Nephron progenitor cell (in vitro differentiated cells): Measurements from ENCODE around the gene SETD1B.

Experiments used
- DNase-seq: peaks from one replicate; pipeline ENCODE4 v3.0.0; 2021
- H3K27ac Mint-ChIP-seq: 2 replicates; pipeline ENCODE4 v1.8.0; 2021; ENCODE audit warnings: mild to moderate bottlenecking, moderate library complexity, mixed read lengths
- H3K27me3 Mint-ChIP-seq: 2 replicates; pipeline ENCODE4 v1.8.0; 2021; ENCODE audit warnings: mild to moderate bottlenecking, low read depth, mixed read lengths; ENCODE audit not compliant: poor library complexity
- H3K36me3 Mint-ChIP-seq: 2 replicates; pipeline ENCODE4 v1.8.0; 2021; ENCODE audit warnings: low read depth, mixed read lengths
- H3K4me1 Mint-ChIP-seq: 2 replicates; pipeline ENCODE4 v1.8.0; 2021; ENCODE audit warnings: mixed read lengths
- H3K4me3 Mint-ChIP-seq: 2 replicates; pipeline ENCODE4 v1.8.0; 2021; ENCODE audit warnings: mild to moderate bottlenecking, moderate library complexity, mixed read lengths
- H3K9me3 Mint-ChIP-seq: 2 replicates; pipeline ENCODE4 v1.8.0; 2021; ENCODE audit warnings: mild to moderate bottlenecking, moderate library complexity, mixed read lengths
- TF ChIP-seq, protein P1 (sequence below): fragments of 200-600 bp; sonication (generic); IDR thresholded peaks from 2 replicates; pipeline ENCODE4 v1.5.0; 2021; ENCODE audit warnings: antibody characterized with exemption

Gene SETD1B

DNA sequence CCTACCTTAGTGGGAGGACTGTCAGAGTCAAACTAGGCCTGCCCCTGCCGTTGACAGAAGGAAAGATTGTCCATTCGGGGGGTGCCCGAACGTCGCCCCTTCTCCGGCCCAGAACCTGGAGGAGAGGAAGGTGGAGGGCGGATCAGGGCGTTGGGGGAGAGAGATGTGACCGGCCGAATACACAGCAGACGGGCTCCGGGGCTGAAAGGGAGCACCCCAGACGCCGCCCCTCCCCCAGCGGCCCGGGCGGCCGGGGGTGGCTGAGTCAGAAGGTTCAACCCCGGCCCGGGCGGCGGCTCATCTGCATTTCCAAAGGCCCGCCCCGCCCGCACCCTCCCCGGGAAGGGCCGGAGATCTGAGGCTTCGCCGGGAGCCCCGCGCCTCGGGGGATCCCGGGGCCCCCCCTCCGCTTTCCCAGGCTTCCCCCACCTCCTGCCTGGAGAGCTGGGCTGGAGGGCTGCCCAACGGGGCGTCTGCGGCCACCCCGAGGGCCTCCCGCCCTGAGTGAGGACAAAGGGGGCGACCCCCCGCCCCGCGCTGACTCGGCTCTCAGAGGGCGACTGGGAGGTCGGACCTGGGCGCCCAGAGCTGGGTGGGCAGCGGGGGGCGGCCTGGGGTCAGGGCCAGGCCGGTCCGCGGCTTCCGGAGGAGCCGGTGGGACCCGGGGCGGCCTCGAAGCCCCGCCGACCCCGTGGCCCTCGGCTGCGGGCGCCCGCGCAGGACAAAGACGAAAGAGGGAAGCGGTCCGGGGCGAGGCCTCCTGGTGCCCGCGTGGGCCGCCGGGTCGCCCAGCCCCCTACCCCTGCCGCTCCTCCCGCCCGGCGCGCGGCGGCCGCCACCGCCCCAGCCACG is 3.7 kb upstream of the SETD1B start:
- Mint-ChIP-seq H3K4me3 (peak overlapping the region; percentile 86), H3K36me3 (peaks cover 4% of the 10 kb centered on the region), H3K9me3 (no peaks in the 10 kb centered on the region), H3K27ac (peak overlapping the region; percentile 96), H3K4me1 (peaks cover 49% of the 10 kb centered on the region), H3K27me3 (no peaks in the 10 kb centered on the region)
- DNase-seq, result peak; percentile 70
- TF ChIP-seq, protein P1, sequence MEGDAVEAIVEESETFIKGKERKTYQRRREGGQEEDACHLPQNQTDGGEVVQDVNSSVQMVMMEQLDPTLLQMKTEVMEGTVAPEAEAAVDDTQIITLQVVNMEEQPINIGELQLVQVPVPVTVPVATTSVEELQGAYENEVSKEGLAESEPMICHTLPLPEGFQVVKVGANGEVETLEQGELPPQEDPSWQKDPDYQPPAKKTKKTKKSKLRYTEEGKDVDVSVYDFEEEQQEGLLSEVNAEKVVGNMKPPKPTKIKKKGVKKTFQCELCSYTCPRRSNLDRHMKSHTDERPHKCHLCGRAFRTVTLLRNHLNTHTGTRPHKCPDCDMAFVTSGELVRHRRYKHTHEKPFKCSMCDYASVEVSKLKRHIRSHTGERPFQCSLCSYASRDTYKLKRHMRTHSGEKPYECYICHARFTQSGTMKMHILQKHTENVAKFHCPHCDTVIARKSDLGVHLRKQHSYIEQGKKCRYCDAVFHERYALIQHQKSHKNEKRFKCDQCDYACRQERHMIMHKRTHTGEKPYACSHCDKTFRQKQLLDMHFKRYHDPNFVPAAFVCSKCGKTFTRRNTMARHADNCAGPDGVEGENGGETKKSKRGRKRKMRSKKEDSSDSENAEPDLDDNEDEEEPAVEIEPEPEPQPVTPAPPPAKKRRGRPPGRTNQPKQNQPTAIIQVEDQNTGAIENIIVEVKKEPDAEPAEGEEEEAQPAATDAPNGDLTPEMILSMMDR, result no peak

DNA sequence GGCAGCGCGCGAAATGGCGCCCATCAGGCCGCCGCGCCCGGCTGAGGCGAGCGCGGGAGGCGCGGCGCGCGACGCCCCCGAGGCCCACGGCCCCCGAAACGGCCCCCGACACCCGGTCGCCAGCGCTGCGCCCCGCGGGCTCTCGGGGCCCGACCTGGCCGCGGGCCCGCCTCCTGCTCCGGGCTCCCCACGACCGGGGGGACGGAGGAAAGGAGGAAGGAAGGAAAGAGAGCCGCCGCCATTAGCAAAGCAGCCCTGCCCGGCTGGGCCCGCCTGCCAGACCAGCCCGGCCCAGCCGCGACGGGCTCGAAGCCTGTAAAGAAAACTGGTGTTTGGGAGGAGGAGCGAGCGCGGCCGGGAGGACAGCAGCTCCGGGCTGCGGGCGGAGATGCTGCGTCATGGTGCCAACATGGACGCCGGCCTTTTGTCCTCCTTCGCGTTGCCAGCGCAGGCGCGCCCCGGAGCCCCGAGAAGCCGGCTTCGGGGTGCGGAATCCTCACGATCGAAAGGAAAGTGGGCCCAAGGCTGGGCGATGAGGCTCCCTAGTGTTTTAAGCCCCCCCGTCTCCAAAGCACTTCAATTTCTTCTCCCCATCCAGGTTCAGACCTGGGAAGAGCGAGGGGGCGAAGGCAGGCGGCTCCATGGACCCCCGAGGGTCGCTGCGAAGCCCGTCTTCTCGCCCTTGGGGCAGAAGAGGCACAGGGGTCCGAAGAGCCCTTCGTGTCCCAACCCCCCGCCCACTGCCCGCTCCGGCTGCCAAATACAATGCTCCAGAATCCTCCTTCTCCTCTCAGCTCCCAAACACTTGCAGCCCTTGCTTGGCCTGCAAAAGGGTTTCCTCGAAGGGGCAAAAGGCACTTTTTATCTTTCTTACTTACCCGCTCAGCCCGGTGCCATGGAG is 2.9 kb upstream of the SETD1B start:
- H3K4me1 Mint-ChIP-seq, result peaks cover 52% of the 10 kb centered on the region
- no peaks in the 10 kb centered on the region for H3K27me3 Mint-ChIP-seq
- H3K27ac Mint-ChIP-seq, result peak overlapping the region; percentile 100
- H3K9me3 Mint-ChIP-seq, result no peaks in the 10 kb centered on the region
- peak overlapping the region; percentile 91 for H3K4me3 Mint-ChIP-seq
- DNase-seq, result peak; percentile 59
- no peaks in the 10 kb centered on the region for H3K36me3 Mint-ChIP-seq
- TF ChIP-seq, protein P1, result no peak

DNA sequence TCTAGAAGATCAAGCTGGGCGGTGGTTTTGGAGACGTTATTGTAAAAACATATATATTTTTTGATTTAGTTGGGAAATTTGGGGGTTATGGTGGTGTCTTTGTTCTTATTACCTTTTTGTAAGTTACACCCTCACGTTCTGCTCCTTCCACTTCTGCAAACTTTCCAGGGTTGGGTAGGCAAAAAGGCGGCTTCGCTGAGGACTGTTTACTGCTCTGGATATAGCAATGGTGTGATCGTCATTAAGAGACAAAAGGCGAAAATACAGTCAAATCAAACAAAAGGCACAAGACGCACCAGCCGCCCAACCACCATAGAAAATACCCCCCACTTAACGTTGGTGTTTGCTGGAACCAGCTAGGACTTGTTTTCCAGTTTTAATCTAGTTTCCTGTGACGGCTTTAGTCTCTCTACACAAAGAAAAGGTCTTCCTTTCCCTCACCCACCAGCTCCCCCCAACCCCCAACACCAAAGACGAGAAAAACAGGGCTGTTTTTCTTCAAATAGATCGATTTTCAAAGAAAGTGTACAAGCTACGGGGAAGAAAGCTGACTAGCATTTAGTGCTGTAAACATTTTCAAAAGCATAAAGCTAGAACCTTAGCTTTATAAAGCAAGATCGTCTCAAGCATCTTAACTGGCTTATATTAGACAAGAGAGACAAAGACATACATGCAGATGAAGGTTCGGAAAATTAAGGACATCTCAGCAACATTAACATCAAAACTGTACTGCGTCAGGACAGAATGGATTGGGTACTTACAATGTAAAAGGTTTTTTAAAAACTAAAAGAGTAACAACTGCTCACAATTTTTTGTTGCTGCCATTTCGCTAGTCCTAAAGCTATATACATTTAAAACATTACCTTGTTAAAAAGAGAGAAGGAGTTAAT is 2.0 kb upstream of the SETD1B start:
- no peaks in the 10 kb centered on the region for H3K36me3 Mint-ChIP-seq
- TF ChIP-seq, protein P1, result no peak
- peaks cover 54% of the 10 kb centered on the region for H3K4me1 Mint-ChIP-seq
- H3K4me3 Mint-ChIP-seq, result peak overlapping the region; percentile 91
- no peaks in the 10 kb centered on the region for H3K9me3 Mint-ChIP-seq
- no peak for DNase-seq
- peak overlapping the region; percentile 100 for H3K27ac Mint-ChIP-seq
- H3K27me3 Mint-ChIP-seq, result no peaks in the 10 kb centered on the region

DNA sequence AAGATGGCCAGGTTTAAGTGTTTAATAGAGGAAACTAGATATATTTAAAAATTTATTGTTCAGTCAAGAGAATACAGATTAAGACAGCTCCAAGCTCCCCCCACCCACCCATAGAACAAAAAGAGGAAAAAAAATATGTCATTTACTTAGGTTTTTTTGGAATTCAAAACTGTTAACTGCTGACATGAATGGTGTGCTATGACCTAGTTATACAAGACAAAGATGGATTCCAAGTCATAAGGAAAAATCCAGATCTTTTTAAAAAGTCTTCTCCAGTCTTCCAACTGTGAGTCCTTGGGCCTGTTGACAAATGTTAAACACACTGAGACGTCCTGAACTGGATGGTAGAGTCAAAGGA is 1.3 kb upstream of the SETD1B start:
- peak overlapping the region; percentile 91 for H3K4me3 Mint-ChIP-seq
- peak overlapping the region; percentile 100 for H3K27ac Mint-ChIP-seq
- no peak for DNase-seq
- H3K36me3 Mint-ChIP-seq, result no peaks in the 10 kb centered on the region
- peaks cover 54% of the 10 kb centered on the region for H3K4me1 Mint-ChIP-seq
- no peaks in the 10 kb centered on the region for H3K27me3 Mint-ChIP-seq
- TF ChIP-seq, protein P1, result no peak
- no peaks in the 10 kb centered on the region for H3K9me3 Mint-ChIP-seq

DNA sequence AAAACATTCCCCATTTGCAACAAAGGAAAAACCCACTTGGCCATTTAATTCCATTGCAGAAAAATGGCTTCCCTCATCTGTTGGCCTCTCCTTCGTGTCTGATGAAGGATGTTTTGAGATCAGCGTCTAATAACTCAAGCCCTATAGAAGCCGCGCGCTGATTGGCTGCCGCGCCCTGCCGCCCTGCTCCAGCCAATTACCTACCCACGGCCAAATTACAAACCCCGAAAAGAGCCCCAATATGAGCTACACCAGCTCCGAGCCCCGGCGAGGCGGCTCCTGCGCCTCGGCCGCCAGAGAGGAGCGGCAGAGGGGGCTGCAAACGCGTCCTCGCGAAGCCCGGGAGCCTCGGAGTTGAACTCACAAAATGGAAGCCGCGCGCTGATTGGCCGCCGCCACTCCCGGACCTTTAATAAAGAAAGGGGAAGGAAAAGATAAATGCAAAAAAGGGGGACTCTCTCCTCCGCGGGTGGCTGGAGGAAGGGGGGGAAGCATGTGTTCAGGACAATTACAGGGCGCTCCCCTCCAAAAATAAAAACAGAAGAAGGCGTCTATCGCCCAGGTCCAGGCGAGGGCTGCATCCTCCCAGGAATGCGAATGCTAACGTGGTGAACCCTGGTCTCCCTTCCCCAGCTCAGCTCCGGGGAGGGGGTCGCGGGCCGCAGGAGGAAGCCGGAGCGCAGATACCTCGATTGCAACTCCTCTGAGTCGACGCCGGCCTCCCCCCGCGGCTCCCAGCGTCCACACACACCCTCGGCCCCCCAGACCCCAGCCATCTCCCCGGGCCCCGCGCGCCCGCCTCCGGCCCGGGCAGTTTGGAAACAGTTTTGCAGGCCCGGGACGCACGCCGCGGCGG is 738 bp upstream of the SETD1B start:
- Mint-ChIP-seq H3K27ac (peak overlapping the region; percentile 100), H3K4me3 (peak overlapping the region; percentile 91), H3K4me1 (peaks cover 49% of the 10 kb centered on the region), H3K9me3 (no peaks in the 10 kb centered on the region), H3K27me3 (no peaks in the 10 kb centered on the region), H3K36me3 (no peaks in the 10 kb centered on the region)
- DNase-seq, result peak; percentile 85
- TF ChIP-seq, protein P1, result no peak
